Esophagus squamous epithelium (tissue), 4 donors: ENCODE data around the gene C12orf76.

ENCODE experiments used
- CTCF ChIP-seq, 6 experiments: fragments of 450-650 bp in 4 of 6; fragments of 200-600 bp in 2 of 6; sonication (generic) in 2 of 6; IDR thresholded peaks; one replicate each; pipeline ENCODE4 v1.5.1; 2016 to 2019; ENCODE audit warnings: antibody characterized with exemption in 6 of 6, mild to moderate bottlenecking in 4 of 6, moderate library complexity in 4 of 6
- POLR2A ChIP-seq, 4 donors: fragments of 450-650 bp; IDR thresholded peaks; one replicate each; pipeline ENCODE4 v1.6.1; 2017; ENCODE audit warnings: antibody characterized with exemption in 4 of 4, mild to moderate bottlenecking in 4 of 4, moderate library complexity in 3 of 4

- no peak for TF ChIP-seq CTCF (IDR thresholded peaks at IDR 0.05)
- no peak for TF ChIP-seq POLR2A (IDR thresholded peaks at IDR 0.05)
Observed at GRCh38 chr12:110033888-110034287, 14.4 kb downstream of the C12orf76 start.
